Hepatocyte (in vitro differentiated cells): ENCODE data around the gene SOX6.

ENCODE experiments used
- EZH2phosphoT487 ChIP-seq: fragments of 200-600 bp; sonication (generic); IDR thresholded peaks from one replicate; pipeline ENCODE4 v1.6.1; 2018; ENCODE audit warnings: antibody characterized with exemption, mild to moderate bottlenecking, low read depth, moderate library complexity; ENCODE audit not compliant: unreplicated experiment, severe bottlenecking
- TF ChIP-seq, protein P1 (sequence below): fragments of 200-600 bp; sonication (generic); IDR thresholded peaks from 2 replicates; pipeline ENCODE4 v1.5.1; 2016; ENCODE audit warnings: antibody characterized with exemption, mild to moderate bottlenecking; ENCODE audit not compliant: poor library complexity

DNA sequence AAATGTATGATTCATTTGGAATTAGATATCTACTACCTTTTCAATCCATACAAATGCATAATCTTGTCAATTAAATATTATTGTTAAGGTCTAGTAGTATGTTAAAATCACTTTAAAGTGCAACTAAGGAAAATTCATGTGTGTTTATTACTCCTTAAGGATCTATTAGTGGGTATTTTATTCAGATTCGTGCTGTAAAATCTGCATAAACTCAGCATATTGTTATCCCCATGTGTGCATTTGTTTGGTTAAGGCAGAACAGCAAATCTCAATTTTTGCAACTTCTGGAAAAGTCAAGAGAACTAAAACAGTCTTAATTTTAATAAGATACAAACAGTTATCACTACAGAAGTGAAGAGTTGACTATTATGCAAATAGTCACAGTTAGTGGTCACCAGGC lies 234.5 kb downstream of the SOX6 start:
- TF ChIP-seq, protein P1, sequence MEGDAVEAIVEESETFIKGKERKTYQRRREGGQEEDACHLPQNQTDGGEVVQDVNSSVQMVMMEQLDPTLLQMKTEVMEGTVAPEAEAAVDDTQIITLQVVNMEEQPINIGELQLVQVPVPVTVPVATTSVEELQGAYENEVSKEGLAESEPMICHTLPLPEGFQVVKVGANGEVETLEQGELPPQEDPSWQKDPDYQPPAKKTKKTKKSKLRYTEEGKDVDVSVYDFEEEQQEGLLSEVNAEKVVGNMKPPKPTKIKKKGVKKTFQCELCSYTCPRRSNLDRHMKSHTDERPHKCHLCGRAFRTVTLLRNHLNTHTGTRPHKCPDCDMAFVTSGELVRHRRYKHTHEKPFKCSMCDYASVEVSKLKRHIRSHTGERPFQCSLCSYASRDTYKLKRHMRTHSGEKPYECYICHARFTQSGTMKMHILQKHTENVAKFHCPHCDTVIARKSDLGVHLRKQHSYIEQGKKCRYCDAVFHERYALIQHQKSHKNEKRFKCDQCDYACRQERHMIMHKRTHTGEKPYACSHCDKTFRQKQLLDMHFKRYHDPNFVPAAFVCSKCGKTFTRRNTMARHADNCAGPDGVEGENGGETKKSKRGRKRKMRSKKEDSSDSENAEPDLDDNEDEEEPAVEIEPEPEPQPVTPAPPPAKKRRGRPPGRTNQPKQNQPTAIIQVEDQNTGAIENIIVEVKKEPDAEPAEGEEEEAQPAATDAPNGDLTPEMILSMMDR: no peak
- no peak for TF ChIP-seq EZH2phosphoT487
